H9 (cell line): Measurements from ENCODE around the gene CAB39L. TPM values are rescaled to one million over a fixed set of nuclear protein-coding genes. Genes with fewer than 3 reads are reported as not detected.

Source experiments
- DNase-seq: peaks from one replicate; pipeline ENCODE4 v3.0.0-alpha.2; 2017
- H2AFZ ChIP-seq: one replicate; pipeline ENCODE4 v1.6.1; 2013; ENCODE audit warnings: mild to moderate bottlenecking, low read length, control low read depth, moderate library complexity
- H2AK5ac ChIP-seq: 2 replicates; pipeline ENCODE4 v1.6.1; 2013; ENCODE audit warnings: low read length, control low read depth, mixed read lengths; ENCODE audit not compliant: insufficient read length
- H2BK120ac ChIP-seq: one replicate; pipeline ENCODE4 v1.6.1; 2013; ENCODE audit warnings: low read depth, mild to moderate bottlenecking, low read length, control low read depth, inconsistent platforms; ENCODE audit not compliant: poor library complexity, severe bottlenecking
- H2BK12ac ChIP-seq: 2 replicates; pipeline ENCODE4 v1.6.1; 2013; ENCODE audit warnings: low read length, control low read depth, mixed read lengths, low read depth; ENCODE audit not compliant: insufficient read length
- H2BK15ac ChIP-seq: 2 replicates; pipeline ENCODE4 v1.6.1; 2013; ENCODE audit warnings: low read depth, low read length, control low read depth
- H2BK20ac ChIP-seq: one replicate; pipeline ENCODE4 v1.6.1; 2013; ENCODE audit warnings: low read depth, mild to moderate bottlenecking, low read length, control low read depth, inconsistent platforms; ENCODE audit not compliant: poor library complexity, severe bottlenecking
- H2BK5ac ChIP-seq: 2 replicates; pipeline ENCODE4 v1.6.1; 2013; ENCODE audit warnings: low read length, control low read depth, mixed read lengths; ENCODE audit not compliant: insufficient read length
- H3K14ac ChIP-seq: 2 replicates; pipeline ENCODE4 v1.6.1; 2013; ENCODE audit warnings: low read length, control low read depth; ENCODE audit not compliant: insufficient read depth
- H3K18ac ChIP-seq: 2 replicates; pipeline ENCODE4 v1.6.1; 2013; ENCODE audit warnings: low read depth, mild to moderate bottlenecking, mixed read lengths, low read length, control low read depth; ENCODE audit not compliant: insufficient read length
- H3K23ac ChIP-seq: 2 replicates; pipeline ENCODE4 v1.6.1; 2013; ENCODE audit warnings: low read length, control low read depth, mixed read lengths, low read depth; ENCODE audit not compliant: insufficient read length
- H3K23me2 ChIP-seq: 2 replicates; pipeline ENCODE4 v1.6.1; 2013; ENCODE audit warnings: low read depth, mild to moderate bottlenecking, mixed read lengths, low read length, control low read depth; ENCODE audit not compliant: insufficient read length, poor library complexity, severe bottlenecking
- H3K27ac ChIP-seq: 2 replicates; pipeline ENCODE4 v1.5.1; 2013; ENCODE audit warnings: low read length, control low read depth, mixed read lengths, low read depth; ENCODE audit not compliant: insufficient read length
- H3K27me3 ChIP-seq: 2 replicates; pipeline ENCODE4 v1.6.1; 2013; ENCODE audit warnings: low read length, control low read depth, inconsistent platforms; ENCODE audit not compliant: insufficient read depth
- H3K4ac ChIP-seq: 2 replicates; pipeline ENCODE4 v1.6.1; 2013; ENCODE audit warnings: low read depth, mild to moderate bottlenecking, control low read depth, inconsistent platforms, low read length, moderate library complexity
- H3K4me1 ChIP-seq: 2 replicates; pipeline ENCODE4 v1.6.1; 2013; ENCODE audit warnings: low read length, control low read depth, inconsistent platforms; ENCODE audit not compliant: insufficient read depth
- H3K4me2 ChIP-seq: 2 replicates; pipeline ENCODE4 v1.6.1; 2013; ENCODE audit warnings: low read length, control low read depth, mixed read lengths; ENCODE audit not compliant: insufficient read length, insufficient read depth
- H3K56ac ChIP-seq: 2 replicates; pipeline ENCODE4 v1.6.1; 2013; ENCODE audit warnings: low read depth, mild to moderate bottlenecking, mixed read lengths, low read length, control low read depth; ENCODE audit not compliant: insufficient read length
- H3K79me1 ChIP-seq: 2 replicates; pipeline ENCODE4 v1.6.1; 2013; ENCODE audit warnings: low read depth, mild to moderate bottlenecking, moderate library complexity, low read length, control low read depth, inconsistent platforms; ENCODE audit not compliant: insufficient read depth, poor library complexity, severe bottlenecking
- H3K79me2 ChIP-seq: 2 replicates; pipeline ENCODE4 v1.6.1; 2013; ENCODE audit warnings: low read length, control low read depth, inconsistent platforms; ENCODE audit not compliant: insufficient read depth
- H3K9ac ChIP-seq: 2 replicates; pipeline ENCODE4 v1.6.1; 2013; ENCODE audit warnings: low read length, control low read depth, mixed read lengths; ENCODE audit not compliant: insufficient read length; ENCODE audit errors: extremely low read depth
- H3K9me3 ChIP-seq: one replicate; pipeline ENCODE4 v1.6.1; 2013; ENCODE audit warnings: low read depth, low read length, inconsistent platforms; ENCODE audit not compliant: control insufficient read depth
- H3T11ph ChIP-seq: one replicate; pipeline ENCODE4 v1.6.1; 2013; ENCODE audit warnings: mild to moderate bottlenecking, low read length, control low read depth, inconsistent platforms
- H4K20me1 ChIP-seq: one replicate; pipeline ENCODE4 v1.6.1; 2013; ENCODE audit not compliant: control insufficient read depth, insufficient read length, insufficient read depth
- H4K5ac ChIP-seq: 2 replicates; pipeline ENCODE4 v1.6.1; 2013; ENCODE audit warnings: low read depth, mild to moderate bottlenecking, mixed read lengths, low read length, control low read depth; ENCODE audit not compliant: insufficient read length
- H4K8ac ChIP-seq: replicated peaks from 2 replicates; pipeline ENCODE4 v1.6.1; 2013; ENCODE audit warnings: low read length, control low read depth, mixed read lengths, low read depth; ENCODE audit not compliant: insufficient read length
- H4K91ac ChIP-seq: 2 replicates; pipeline ENCODE4 v1.6.1; 2013; ENCODE audit warnings: low read depth, mild to moderate bottlenecking, moderate library complexity, mixed read lengths, low read length, control low read depth; ENCODE audit not compliant: insufficient read length
- H3K27ac Mint-ChIP-seq, 3 experiments: 2 replicates in 2 of 3; 3 replicates in 1 of 3; pipeline ENCODE4 v1.8.0; 2020 to 2021; ENCODE audit warnings: mixed read lengths in 3 of 3, mild to moderate bottlenecking in 1 of 3, moderate library complexity in 1 of 3
- H3K27me3 Mint-ChIP-seq: 2 replicates; pipeline ENCODE4 v1.8.0; 2021; ENCODE audit warnings: low read depth, mild to moderate bottlenecking, moderate library complexity, mixed read lengths
- H3K36me3 Mint-ChIP-seq, 3 experiments: 2 replicates in 2 of 3; 3 replicates in 1 of 3; pipeline ENCODE4 v1.8.0; 2020 to 2021; ENCODE audit warnings: low read depth in 3 of 3, mixed read lengths in 3 of 3; ENCODE audit not compliant: insufficient read depth in 1 of 3
- H3K4me1 Mint-ChIP-seq, 2 experiments: 2 replicates each; pipeline ENCODE4 v1.8.0; 2020; ENCODE audit warnings: mixed read lengths in 2 of 2
- H3K4me3 Mint-ChIP-seq, 2 experiments: 2 replicates in 1 of 2; 3 replicates in 1 of 2; pipeline ENCODE4 v1.8.0; 2020 to 2021; ENCODE audit warnings: mild to moderate bottlenecking in 2 of 2, mixed read lengths in 2 of 2, moderate library complexity in 1 of 2
- H3K9me3 Mint-ChIP-seq, 2 experiments: 2 replicates in 1 of 2; 3 replicates in 1 of 2; pipeline ENCODE4 v1.8.0; 2020; ENCODE audit warnings: mild to moderate bottlenecking in 2 of 2, mixed read lengths in 2 of 2, moderate library complexity in 1 of 2
- WGBS: extraction: QIAGEN DNeasy Blood & Tissue Kit; methylation state at CpG from one replicate; pipeline ENCODE4 v1.1.7; 2013; ENCODE audit warnings: missing lambda C conversion rate, low lambda C conversion rate, mixed read lengths; ENCODE audit not compliant: insufficient read length; ENCODE audit errors: extremely low coverage; 5-methylcytosine and 5-hydroxymethylcytosine counted together
- total RNA-seq: library from RNA; stranded (reverse); gene quantifications from 2 replicates; pipeline ENCODE4 v1.2.1, GENCODE V29; 2021
- TF ChIP-seq, protein P1 (sequence below): fragments of 200-600 bp; sonication (generic); conservative IDR thresholded peaks from 3 replicates; pipeline ENCODE4 v1.8.0; 2021; ENCODE audit warnings: antibody characterized with exemption, mild to moderate bottlenecking

CAB39L gene
- total RNA-seq, 1 experiment from 2014 or later = 6.0 TPM

DNA sequence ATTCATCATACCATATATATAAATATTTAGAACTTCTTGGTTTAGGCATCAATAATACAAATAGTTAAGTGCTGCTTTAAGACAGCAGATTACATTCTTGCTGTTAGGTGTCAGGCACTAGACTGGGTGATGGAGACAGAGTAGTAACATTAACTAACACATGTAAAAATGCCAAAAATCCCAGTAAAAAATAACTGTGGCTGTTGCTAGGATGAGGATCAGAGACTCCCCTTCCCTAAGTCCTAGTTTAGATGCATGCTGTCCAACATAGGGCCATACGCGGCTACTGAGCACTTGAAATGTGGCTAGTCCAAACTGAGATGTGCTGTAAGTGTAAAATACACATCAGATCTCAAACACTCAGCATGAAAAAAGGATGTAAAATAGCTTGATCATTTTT, 101.4 kb downstream of the CAB39L start:
- H3K27me3 Mint-ChIP-seq = no peaks in the 10 kb centered on the region
- Histone ChIP-seq H3K23ac (no peak overlapping the region), H3K79me2 (no peaks in the 10 kb centered on the region), H4K20me1 (no peaks in the 10 kb centered on the region), H3K56ac (no peak overlapping the region), H3K4ac (no peak overlapping the region), H4K8ac (no peak overlapping the region), H3K4me1 (no peaks in the 10 kb centered on the region), H4K5ac (no peak overlapping the region), H3K27ac (no peak overlapping the region), H2BK5ac (no peak overlapping the region), H3T11ph (no peak overlapping the region), H2AFZ (no peak overlapping the region), H2BK20ac (no peak overlapping the region), H2AK5ac (no peak overlapping the region), H3K9ac (no peak overlapping the region), H3K9me3 (no peaks in the 10 kb centered on the region), H4K91ac (no peak overlapping the region), H3K23me2 (no peaks in the 10 kb centered on the region), H2BK120ac (no peak overlapping the region), H2BK12ac (no peak overlapping the region), H3K4me2 (no peak overlapping the region), H3K79me1 (no peaks in the 10 kb centered on the region), H3K18ac (no peak overlapping the region), H3K27me3 (no peaks in the 10 kb centered on the region), H3K14ac (no peak overlapping the region), H2BK15ac (no peak overlapping the region)
- peaks cover 4 to 6% of the 10 kb centered on the region in 2 experiments; a peak in 3 of 4 replicates for H3K4me1 Mint-ChIP-seq
- H3K36me3 Mint-ChIP-seq = no peaks in the 10 kb centered on the region
- H3K27ac Mint-ChIP-seq = no peak overlapping the region
- WGBS = no CpG with 5 or more reads among the region's 2 CpGs
- TF ChIP-seq, protein P1, sequence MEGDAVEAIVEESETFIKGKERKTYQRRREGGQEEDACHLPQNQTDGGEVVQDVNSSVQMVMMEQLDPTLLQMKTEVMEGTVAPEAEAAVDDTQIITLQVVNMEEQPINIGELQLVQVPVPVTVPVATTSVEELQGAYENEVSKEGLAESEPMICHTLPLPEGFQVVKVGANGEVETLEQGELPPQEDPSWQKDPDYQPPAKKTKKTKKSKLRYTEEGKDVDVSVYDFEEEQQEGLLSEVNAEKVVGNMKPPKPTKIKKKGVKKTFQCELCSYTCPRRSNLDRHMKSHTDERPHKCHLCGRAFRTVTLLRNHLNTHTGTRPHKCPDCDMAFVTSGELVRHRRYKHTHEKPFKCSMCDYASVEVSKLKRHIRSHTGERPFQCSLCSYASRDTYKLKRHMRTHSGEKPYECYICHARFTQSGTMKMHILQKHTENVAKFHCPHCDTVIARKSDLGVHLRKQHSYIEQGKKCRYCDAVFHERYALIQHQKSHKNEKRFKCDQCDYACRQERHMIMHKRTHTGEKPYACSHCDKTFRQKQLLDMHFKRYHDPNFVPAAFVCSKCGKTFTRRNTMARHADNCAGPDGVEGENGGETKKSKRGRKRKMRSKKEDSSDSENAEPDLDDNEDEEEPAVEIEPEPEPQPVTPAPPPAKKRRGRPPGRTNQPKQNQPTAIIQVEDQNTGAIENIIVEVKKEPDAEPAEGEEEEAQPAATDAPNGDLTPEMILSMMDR = no peak
- DNase-seq = no peak
- H3K4me3 Mint-ChIP-seq = no peak overlapping the region
- H3K9me3 Mint-ChIP-seq = no peaks in the 10 kb centered on the region
